Mesendoderm (in vitro differentiated cells): ENCODE data around the gene RASAL1.

ENCODE experiments used
- DNase-seq: peaks from one replicate; pipeline ENCODE4 v3.0.0; 2013
- H2AK5ac ChIP-seq: 2 replicates; pipeline ENCODE4 v1.6.1; 2013; ENCODE audit warnings: low read length, inconsistent platforms
- H2BK120ac ChIP-seq: 2 replicates; pipeline ENCODE4 v1.6.1; 2013; ENCODE audit warnings: low read depth, mild to moderate bottlenecking, low read length, moderate library complexity, mixed read lengths
- H2BK15ac ChIP-seq: replicated peaks from 2 replicates; pipeline ENCODE4 v1.6.1; 2013; ENCODE audit warnings: low read depth, mild to moderate bottlenecking, moderate library complexity
- H2BK5ac ChIP-seq: 2 replicates; pipeline ENCODE4 v1.6.1; 2013; ENCODE audit warnings: low read length, inconsistent platforms
- H3K18ac ChIP-seq: 2 replicates; pipeline ENCODE4 v1.6.1; 2013; ENCODE audit warnings: mild to moderate bottlenecking, low read length, mixed read lengths
- H3K23ac ChIP-seq: one replicate; pipeline ENCODE4 v1.6.1; 2013; ENCODE audit warnings: low read length
- H3K27ac ChIP-seq: 2 replicates; pipeline ENCODE4 v1.5.1; 2013; ENCODE audit warnings: low read depth, mild to moderate bottlenecking, inconsistent platforms, low read length, moderate library complexity
- H3K27me3 ChIP-seq: 2 replicates; pipeline ENCODE4 v1.6.1; 2013; ENCODE audit warnings: low read length, control low read depth, mild to moderate bottlenecking, inconsistent platforms; ENCODE audit not compliant: insufficient read depth, poor library complexity
- H3K36me3 ChIP-seq: 2 replicates; pipeline ENCODE4 v1.6.1; 2013; ENCODE audit warnings: low read length, inconsistent platforms; ENCODE audit not compliant: control insufficient read depth, insufficient read depth
- H3K4ac ChIP-seq: one replicate; pipeline ENCODE4 v1.6.1; 2013; ENCODE audit warnings: low read depth, mild to moderate bottlenecking, low read length, moderate library complexity
- H3K4me1 ChIP-seq: 2 replicates; pipeline ENCODE4 v1.6.1; 2013; ENCODE audit warnings: low read depth, low read length, inconsistent platforms; ENCODE audit not compliant: control insufficient read depth
- H3K4me2 ChIP-seq: 2 replicates; pipeline ENCODE4 v1.6.1; 2013; ENCODE audit warnings: low read length
- H3K4me3 ChIP-seq: 2 replicates; pipeline ENCODE4 v1.5.1; 2013; ENCODE audit warnings: mild to moderate bottlenecking, low read length
- H3K56ac ChIP-seq: one replicate; pipeline ENCODE4 v1.6.1; 2013; ENCODE audit warnings: low read length
- H3K79me1 ChIP-seq: 2 replicates; pipeline ENCODE4 v1.6.1; 2013; ENCODE audit warnings: low read length, inconsistent platforms
- H3K79me2 ChIP-seq: 2 replicates; pipeline ENCODE4 v1.6.1; 2013; ENCODE audit warnings: mild to moderate bottlenecking, low read length; ENCODE audit not compliant: control insufficient read depth, insufficient read depth
- H3K9ac ChIP-seq: 2 replicates; pipeline ENCODE4 v1.6.1; 2013; ENCODE audit warnings: low read length, inconsistent platforms
- H4K5ac ChIP-seq: one replicate; pipeline ENCODE4 v1.6.1; 2013; ENCODE audit warnings: low read length
- H4K8ac ChIP-seq: one replicate; pipeline ENCODE4 v1.6.1; 2013; ENCODE audit warnings: low read depth, mild to moderate bottlenecking, control low read depth, low read length, moderate library complexity
- WGBS: extraction: QIAGEN DNeasy Blood & Tissue Kit; methylation state at CpG from one replicate; pipeline ENCODE4 v1.1.7; 2013; ENCODE audit warnings: low lambda C conversion rate, missing lambda C conversion rate; ENCODE audit not compliant: insufficient coverage; ENCODE audit errors: extremely low coverage; 5-methylcytosine and 5-hydroxymethylcytosine counted together

RASAL1 gene

GRCh38 chr12:113171543-113171942 is 36.0 kb upstream of the RASAL1 start:
- Histone ChIP-seq H2BK15ac (no peak overlapping the region), H3K18ac (no peak overlapping the region), H3K79me1 (no peaks in the 10 kb centered on the region), H3K27ac (no peak overlapping the region), H3K4me3 (no peak overlapping the region), H2BK120ac (no peak overlapping the region), H3K36me3 (peaks cover 21% of the 10 kb centered on the region), H4K5ac (no peak overlapping the region), H2AK5ac (no peak overlapping the region), H3K79me2 (no peaks in the 10 kb centered on the region), H4K8ac (no peak overlapping the region), H3K4me2 (no peak overlapping the region), H3K9ac (no peak overlapping the region), H2BK5ac (no peak overlapping the region), H3K4me1 (no peaks in the 10 kb centered on the region), H3K4ac (no peak overlapping the region), H3K56ac (no peak overlapping the region), H3K23ac (no peak overlapping the region), H3K27me3 (no peaks in the 10 kb centered on the region)
- no CpG with 5 or more reads among the region's 9 CpGs for WGBS
- DNase-seq: no peak

GRCh38 chr12:113170926-113171325 is 35.4 kb upstream of the RASAL1 start:
- H4K8ac ChIP-seq: no peak overlapping the region
- H3K27ac ChIP-seq: no peak overlapping the region
- H3K79me1 ChIP-seq: no peaks in the 10 kb centered on the region
- H3K4ac ChIP-seq: no peak overlapping the region
- no CpG with 5 or more reads among the region's 4 CpGs for WGBS
- H3K56ac ChIP-seq: no peak overlapping the region
- H3K27me3 ChIP-seq: no peaks in the 10 kb centered on the region
- no peak overlapping the region for H3K4me2 ChIP-seq
- H4K5ac ChIP-seq: no peak overlapping the region
- no peak overlapping the region for H2AK5ac ChIP-seq
- no peak overlapping the region for H2BK120ac ChIP-seq
- H2BK15ac ChIP-seq: no peak overlapping the region
- H3K4me3 ChIP-seq: no peak overlapping the region
- no peak overlapping the region for H3K9ac ChIP-seq
- no peak overlapping the region for H3K18ac ChIP-seq
- DNase-seq: no peak
- no peaks in the 10 kb centered on the region for H3K4me1 ChIP-seq
- no peaks in the 10 kb centered on the region for H3K79me2 ChIP-seq
- no peak overlapping the region for H3K23ac ChIP-seq
- H3K36me3 ChIP-seq: peaks cover 20% of the 10 kb centered on the region
- H2BK5ac ChIP-seq: no peak overlapping the region

- no peak overlapping the region for H2AK5ac ChIP-seq
- no peak overlapping the region for H2BK15ac ChIP-seq
- no peaks in the 10 kb centered on the region for H3K79me1 ChIP-seq
- no peak overlapping the region for H3K4me3 ChIP-seq
- no peaks in the 10 kb centered on the region for H3K79me2 ChIP-seq
- H3K56ac ChIP-seq: no peak overlapping the region
- H3K9ac ChIP-seq: no peak overlapping the region
- no peak for DNase-seq
- no peak overlapping the region for H4K8ac ChIP-seq
- H3K4me2 ChIP-seq: no peak overlapping the region
- H3K4ac ChIP-seq: no peak overlapping the region
- no peak overlapping the region for H3K18ac ChIP-seq
- H3K23ac ChIP-seq: no peak overlapping the region
- H4K5ac ChIP-seq: no peak overlapping the region
- H2BK120ac ChIP-seq: no peak overlapping the region
- H3K27me3 ChIP-seq: no peaks in the 10 kb centered on the region
- no peaks in the 10 kb centered on the region for H3K4me1 ChIP-seq
- H3K36me3 ChIP-seq: peaks cover 20% of the 10 kb centered on the region
- H3K27ac ChIP-seq: no peak overlapping the region
- WGBS: no CpG with 5 or more reads among the region's 5 CpGs
- H2BK5ac ChIP-seq: no peak overlapping the region
These were observed 34.9 kb upstream of the RASAL1 start for GRCh38 chr12:113170457-113170856.

GRCh38 chr12:113169697-113170096 is 34.1 kb upstream of the RASAL1 start:
- H3K4me1 ChIP-seq: no peaks in the 10 kb centered on the region
- no peaks in the 10 kb centered on the region for H3K79me2 ChIP-seq
- H3K23ac ChIP-seq: no peak overlapping the region
- H3K27me3 ChIP-seq: no peaks in the 10 kb centered on the region
- no peak for DNase-seq
- H3K9ac ChIP-seq: no peak overlapping the region
- H3K4me2 ChIP-seq: no peak overlapping the region
- no peak overlapping the region for H3K18ac ChIP-seq
- no peaks in the 10 kb centered on the region for H3K79me1 ChIP-seq
- no peak overlapping the region for H2BK120ac ChIP-seq
- peaks cover 22% of the 10 kb centered on the region for H3K36me3 ChIP-seq
- H3K56ac ChIP-seq: no peak overlapping the region
- H3K4me3 ChIP-seq: no peak overlapping the region
- no peak overlapping the region for H4K5ac ChIP-seq
- no CpG with 5 or more reads among the region's 13 CpGs for WGBS
- no peak overlapping the region for H2AK5ac ChIP-seq
- no peak overlapping the region for H3K4ac ChIP-seq
- H3K27ac ChIP-seq: no peak overlapping the region
- H2BK5ac ChIP-seq: no peak overlapping the region
- no peak overlapping the region for H4K8ac ChIP-seq
- H2BK15ac ChIP-seq: no peak overlapping the region

- no CpG with 5 or more reads among the region's 10 CpGs for WGBS
- peaks cover 13% of the 10 kb centered on the region for H3K36me3 ChIP-seq
These were observed 32.3 kb upstream of the RASAL1 start for GRCh38 chr12:113167868-113168267.

More at GRCh38 chr12:113167868-113168267, 32.3 kb upstream of the RASAL1 start:
- Histone ChIP-seq H3K79me2 (no peaks in the 10 kb centered on the region), H3K4me1 (no peaks in the 10 kb centered on the region), H3K27me3 (no peaks in the 10 kb centered on the region), H2AK5ac (no peak overlapping the region), H4K8ac (no peak overlapping the region), H3K27ac (no peak overlapping the region), H2BK15ac (no peak overlapping the region), H3K4me3 (no peak overlapping the region), H3K18ac (no peak overlapping the region), H3K79me1 (no peaks in the 10 kb centered on the region), H3K4ac (no peak overlapping the region), H2BK120ac (no peak overlapping the region), H3K9ac (no peak overlapping the region), H2BK5ac (no peak overlapping the region), H3K56ac (no peak overlapping the region), H4K5ac (no peak overlapping the region), H3K4me2 (no peak overlapping the region), H3K23ac (no peak overlapping the region)
- no peak for DNase-seq
